ENCODE results near the gene NDUFB2. TPM values are rescaled to one million over a fixed set of nuclear protein-coding genes. Genes with fewer than 3 reads are reported as not detected.

The NDUFB2 gene
- total and polyA plus RNA-seq, 2 of the 13 experiments (the other 11 are each of a cell fraction or from before 2014, with no cell fraction given), result 206 to 221 TPM

- TF ChIP-seq, protein P1, sequence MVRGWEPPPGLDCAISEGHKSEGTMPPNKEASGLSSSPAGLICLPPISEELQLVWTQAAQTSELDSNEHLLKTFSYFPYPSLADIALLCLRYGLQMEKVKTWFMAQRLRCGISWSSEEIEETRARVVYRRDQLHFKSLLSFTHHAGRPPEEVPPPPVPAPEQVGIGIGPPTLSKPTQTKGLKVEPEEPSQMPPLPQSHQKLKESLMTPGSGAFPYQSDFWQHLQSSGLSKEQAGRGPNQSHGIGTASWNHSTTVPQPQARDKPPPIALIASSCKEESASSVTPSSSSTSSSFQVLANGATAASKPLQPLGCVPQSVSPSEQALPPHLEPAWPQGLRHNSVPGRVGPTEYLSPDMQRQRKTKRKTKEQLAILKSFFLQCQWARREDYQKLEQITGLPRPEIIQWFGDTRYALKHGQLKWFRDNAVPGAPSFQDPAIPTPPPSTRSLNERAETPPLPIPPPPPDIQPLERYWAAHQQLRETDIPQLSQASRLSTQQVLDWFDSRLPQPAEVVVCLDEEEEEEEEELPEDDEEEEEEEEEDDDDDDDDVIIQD (CRISPR knock-in tag; IDR thresholded peaks at IDR 0.05; ENCODE audit: low read depth), result no peak
- TF ChIP-seq IRX3 (CRISPR knock-in tag; IDR thresholded peaks at IDR 0.05; ENCODE audit: borderline replicate concordance, low read depth) (peak; percentile 71; the same call in 1 of the 2 replicates), ZNF704 (CRISPR knock-in tag; IDR thresholded peaks at IDR 0.05; ENCODE audit: borderline replicate concordance) (peak; percentile 48), CENPX (CRISPR knock-in tag; IDR thresholded peaks at IDR 0.05) (no peak), NFIB (CRISPR knock-in tag; IDR thresholded peaks at IDR 0.05; ENCODE audit: borderline replicate concordance) (no peak), ZNF224 (CRISPR knock-in tag; IDR thresholded peaks at IDR 0.05) (peak; percentile 78; the same call in 1 of the 2 replicates), ZNF451 (CRISPR knock-in tag; IDR thresholded peaks at IDR 0.05) (peak; percentile 73), ZNF180 (CRISPR knock-in tag; IDR thresholded peaks at IDR 0.05; ENCODE audit: borderline replicate concordance, low read depth) (0 out of 2 replicates have a peak, but pooled peaks have one; percentile 15), ZNF235 (CRISPR knock-in tag; IDR thresholded peaks at IDR 0.05; ENCODE audit: borderline replicate concordance) (no peak), ZBTB46 (CRISPR knock-in tag; IDR thresholded peaks at IDR 0.05; ENCODE audit: borderline replicate concordance) (0 out of 2 replicates have a peak, but pooled peaks have one; percentile 61), ZZZ3 (CRISPR knock-in tag; IDR thresholded peaks at IDR 0.05; ENCODE audit: borderline replicate concordance) (0 out of 2 replicates have a peak, but pooled peaks have one; percentile 24), MED1 (CRISPR knock-in tag; IDR thresholded peaks at IDR 0.05) (peak; percentile 63), ZNF891 (CRISPR knock-in tag; IDR thresholded peaks at IDR 0.05) (no peak; the same call in none of the 2 replicates), RELA (CRISPR knock-in tag; IDR thresholded peaks at IDR 0.05) (no peak), HDAC6 (IDR thresholded peaks at IDR 0.05; ENCODE audit: low read depth, low read length) (no peak), ZBTB20 (CRISPR knock-in tag; IDR thresholded peaks at IDR 0.05; ENCODE audit: borderline replicate concordance, low read depth) (peak; percentile 45; the same call in 1 of the 2 replicates), ZFAT (CRISPR knock-in tag; conservative IDR thresholded peaks at IDR 0.05) (no peak), ZNF292 (CRISPR knock-in tag; IDR thresholded peaks at IDR 0.05; ENCODE audit: borderline replicate concordance, low read depth) (0 out of 2 replicates have a peak, but pooled peaks have one; percentile 15), ZNF567 (CRISPR knock-in tag; IDR thresholded peaks at IDR 0.05; ENCODE audit: borderline replicate concordance) (peak; percentile 65), TCF12 (IDR thresholded peaks at IDR 0.05) (no peak), TCF12 (CRISPR knock-in tag; IDR thresholded peaks at IDR 0.05) (no peak), KDM3A (CRISPR knock-in tag; IDR thresholded peaks at IDR 0.05; ENCODE audit: low read depth) (peak; percentile 36; the same call in 1 of the 2 replicates), DBP (CRISPR knock-in tag; IDR thresholded peaks at IDR 0.05; ENCODE audit: not compliant biosample characterization) (no peak), ZBTB38 (CRISPR knock-in tag; IDR thresholded peaks at IDR 0.05) (no peak; the same call in none of the 2 replicates)
These were observed at the start of gene NDUFB2 (continued) for GRCh38 chr7:140696680-140697446.
